Gastrocnemius medialis (tissue), 4 donors: Measurements from ENCODE around the gene REG4. TPM values are rescaled to one million over a fixed set of nuclear protein-coding genes. Genes with fewer than 3 reads are reported as not detected.

Experiments
- ATAC-seq, 2 donors: fragments of 150-250 bp; one replicate each; pipeline ENCODE4 v1.9.1; 2016
- DNase-seq, 2 donors: peaks; one replicate each; pipeline ENCODE4 v3.0.0-alpha.2; 2019
- H3K27ac ChIP-seq, 4 donors: fragments of 200-600 bp; sonication (generic); 1 replicate in 1 of 4; 2 replicates in 3 of 4; pipeline ENCODE4 v1.5.1; 2016 to 2018; ENCODE audit warnings: mild to moderate bottlenecking in 2 of 4, moderate library complexity in 1 of 4
- H3K27me3 ChIP-seq, 3 donors: fragments of 200-600 bp; sonication (generic) in 2 of 3; 1 replicate in 1 of 3; 2 replicates in 2 of 3; pipeline versions ENCODE4 v1.5.1 to v1.6.0; 2016 to 2019; ENCODE audit warnings: mild to moderate bottlenecking in 1 of 3, moderate library complexity in 1 of 3
- H3K36me3 ChIP-seq, 2 donors: fragments of 200-600 bp; sonication (generic) in 1 of 2; one replicate each; pipeline ENCODE4 v1.5.1; 2017 to 2018
- H3K4me1 ChIP-seq, 2 donors: fragments of 200-600 bp; sonication (generic) in 1 of 2; one replicate each; pipeline ENCODE4 v1.5.1; 2016 to 2017; ENCODE audit warnings: mild to moderate bottlenecking in 2 of 2
- H3K4me3 ChIP-seq, 4 donors: fragments of 200-600 bp; sonication (generic) in 3 of 4; 1 replicate in 1 of 4; 2 replicates in 3 of 4; pipeline ENCODE4 v1.5.1; 2016 to 2019; ENCODE audit warnings: mild to moderate bottlenecking in 2 of 4
- H3K9me3 ChIP-seq, 3 donors: fragments of 200-600 bp; sonication (generic) in 2 of 3; 1 replicate in 1 of 3; 2 replicates in 2 of 3; pipeline ENCODE4 v1.5.1; 2016 to 2019
- CTCF ChIP-seq, 5 experiments: fragments of 450-650 bp in 3 of 5; fragments of 200-600 bp in 2 of 5; sonication (generic) in 2 of 5; IDR thresholded peaks in 4 of 5; conservative IDR thresholded peaks in 1 of 5; 1 replicate in 4 of 5; 2 replicates in 1 of 5; pipeline ENCODE4 v1.5.1; 2016 to 2019; ENCODE audit warnings: antibody characterized with exemption in 5 of 5, mild to moderate bottlenecking in 3 of 5, moderate library complexity in 3 of 5
- POLR2A ChIP-seq, 2 donors: fragments of 450-650 bp; IDR thresholded peaks; one replicate each; pipeline ENCODE4 v1.6.1; 2017; ENCODE audit warnings: antibody characterized with exemption in 2 of 2, mild to moderate bottlenecking in 2 of 2, moderate library complexity in 2 of 2
- in situ Hi-C, 4 donors: fragments of 200-750 bp; cut with MboI; loops; one replicate each; pipeline versions ENCODE4 v1.15.0 to v1.8.0; 2017; ENCODE audit warnings: low sequenced_read_pairs in 4 of 4
- intact Hi-C: fragments of 100-400 bp; cut with DNase I; formaldehyde crosslinking; loops from one replicate; pipeline ENCODE4 v1.15.1; 2023; ENCODE audit warnings: low total_unique reads
- total RNA-seq, 4 donors: library from RNA; depleted of rRNA; stranded (reverse); fragments of >200 nt; gene quantifications; one replicate each; pipeline versions ENCODE4 v1.1.0 to v1.2.3, GENCODE V29; 2016

Gene REG4
- total RNA-seq, 4 donors from 2014 or later = not detected

GRCh38 chr1:119841306-119841705 lies 30.0 kb upstream of the REG4 start:
- no peaks in the 10 kb centered on the region for H3K4me1 ChIP-seq
- no peaks in the 10 kb centered on the region for H3K36me3 ChIP-seq
- no peak for TF ChIP-seq CTCF (IDR thresholded peaks at IDR 0.05 in 4 of 5, conservative IDR thresholded peaks at IDR 0.05 in 1 of 5)
- in situ Hi-C loops = no loop called here
- H3K27me3 ChIP-seq = no peaks in the 10 kb centered on the region
- no peak for DNase-seq
- no peak for ATAC-seq
- H3K9me3 ChIP-seq = no peaks in the 10 kb centered on the region
- no peak overlapping the region for H3K4me3 ChIP-seq
- no peak overlapping the region for H3K27ac ChIP-seq
- intact Hi-C loops = no loop called here

GRCh38 chr1:119840745-119841144 lies 29.5 kb upstream of the REG4 start:
- Histone ChIP-seq H3K27me3 (no peaks in the 10 kb centered on the region), H3K4me3 (no peak overlapping the region), H3K27ac (no peak overlapping the region), H3K36me3 (no peaks in the 10 kb centered on the region), H3K9me3 (no peaks in the 10 kb centered on the region), H3K4me1 (no peaks in the 10 kb centered on the region)
- no peak for DNase-seq
- TF ChIP-seq POLR2A (IDR thresholded peaks at IDR 0.05) (no peak), CTCF (IDR thresholded peaks at IDR 0.05 in 4 of 5, conservative IDR thresholded peaks at IDR 0.05 in 1 of 5) (no peak)
- in situ Hi-C loops = no loop called here
- intact Hi-C loops = no loop called here
- ATAC-seq = no peak

- Histone ChIP-seq H3K4me1 (no peaks in the 10 kb centered on the region), H3K4me3 (no peak overlapping the region), H3K36me3 (no peaks in the 10 kb centered on the region), H3K27me3 (no peaks in the 10 kb centered on the region), H3K9me3 (no peaks in the 10 kb centered on the region), H3K27ac (no peak overlapping the region)
- ATAC-seq (no peak), DNase-seq (no peak)
- in situ Hi-C loops (no loop called here), intact Hi-C loops (no loop called here)
- TF ChIP-seq POLR2A (IDR thresholded peaks at IDR 0.05) (no peak), CTCF (IDR thresholded peaks at IDR 0.05 in 4 of 5, conservative IDR thresholded peaks at IDR 0.05 in 1 of 5) (no peak)
Measured at GRCh38 chr1:119838236-119838635, 27.0 kb upstream of the REG4 start.

GRCh38 chr1:119834990-119835389 lies 23.7 kb upstream of the REG4 start:
- no peaks in the 10 kb centered on the region for H3K9me3 ChIP-seq
- no peak overlapping the region for H3K27ac ChIP-seq
- DNase-seq (no peak), ATAC-seq (no peak)
- TF ChIP-seq CTCF (IDR thresholded peaks at IDR 0.05 in 4 of 5, conservative IDR thresholded peaks at IDR 0.05 in 1 of 5) (no peak), POLR2A (IDR thresholded peaks at IDR 0.05) (no peak)
- H3K27me3 ChIP-seq = no peaks in the 10 kb centered on the region
- in situ Hi-C loops (no loop called here), intact Hi-C loops (no loop called here)
- H3K4me1 ChIP-seq = no peaks in the 10 kb centered on the region
- no peak overlapping the region for H3K4me3 ChIP-seq
- H3K36me3 ChIP-seq = no peaks in the 10 kb centered on the region

GRCh38 chr1:119831027-119831426 lies 19.8 kb upstream of the REG4 start:
- intact Hi-C loops (no loop called here), in situ Hi-C loops (no loop called here)
- TF ChIP-seq POLR2A (IDR thresholded peaks at IDR 0.05) (no peak), CTCF (IDR thresholded peaks at IDR 0.05 in 4 of 5, conservative IDR thresholded peaks at IDR 0.05 in 1 of 5) (no peak)
- no peaks in the 10 kb centered on the region for H3K36me3 ChIP-seq
- DNase-seq (no peak), ATAC-seq (no peak)
- H3K4me3 ChIP-seq = no peak overlapping the region
- H3K27me3 ChIP-seq = no peaks in the 10 kb centered on the region
- H3K27ac ChIP-seq = no peak overlapping the region
- no peaks in the 10 kb centered on the region for H3K4me1 ChIP-seq
- H3K9me3 ChIP-seq = no peaks in the 10 kb centered on the region
